HG03097 (cell line): ENCODE measurements around the gene UGT3A1.

Experiments used
- ATAC-seq: cut with Tn5 transposase; IDR thresholded peaks from one replicate; pipeline ENCODE4 v1.9.1; 2021; ENCODE audit not compliant: unreplicated experiment, low FRiP score

Gene UGT3A1

GRCh38 chr5:35920890-35921289, 70.3 kb downstream of the UGT3A1 start:
- ATAC-seq, result no peak

DNA sequence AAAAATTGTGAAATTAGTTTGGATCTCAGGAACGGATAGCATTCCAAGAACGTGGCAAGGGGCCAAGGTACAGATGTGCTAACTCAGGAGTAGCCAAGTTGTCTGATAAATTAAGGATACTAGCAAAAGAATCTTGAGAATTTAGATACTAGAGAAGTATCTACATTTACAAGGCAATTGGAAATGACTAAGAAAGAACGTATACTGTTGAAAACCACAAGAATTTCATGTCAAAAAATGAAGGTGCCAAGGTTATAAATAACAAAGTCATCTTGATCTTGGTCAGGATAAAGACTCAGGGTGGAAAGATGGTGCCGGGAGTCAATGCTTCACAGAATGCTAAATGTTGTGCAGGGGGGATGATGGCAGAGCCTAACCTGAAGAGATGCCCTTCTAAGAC, 72.0 kb downstream of the UGT3A1 start:
- ATAC-seq, result no peak

DNA sequence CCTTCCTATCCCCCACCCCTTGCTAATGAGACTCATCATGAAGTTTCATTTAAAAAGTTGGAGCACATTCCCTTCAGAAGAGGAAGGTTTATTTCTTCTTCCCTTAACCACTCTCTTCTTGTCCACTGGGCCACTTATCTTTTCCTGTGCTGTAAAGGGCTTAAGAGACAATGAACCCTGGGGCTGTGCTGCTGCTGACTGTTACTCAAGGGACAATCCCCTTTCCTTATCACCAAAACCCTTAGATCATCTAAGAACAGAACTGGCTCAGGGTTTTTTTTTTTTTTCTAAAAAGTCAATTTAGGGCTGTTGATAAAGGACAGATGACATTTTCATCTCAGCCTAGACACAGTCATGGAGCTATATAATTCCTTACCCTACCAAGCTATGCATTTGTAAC, 82.4 kb downstream of the UGT3A1 start:
- no peak for ATAC-seq

DNA sequence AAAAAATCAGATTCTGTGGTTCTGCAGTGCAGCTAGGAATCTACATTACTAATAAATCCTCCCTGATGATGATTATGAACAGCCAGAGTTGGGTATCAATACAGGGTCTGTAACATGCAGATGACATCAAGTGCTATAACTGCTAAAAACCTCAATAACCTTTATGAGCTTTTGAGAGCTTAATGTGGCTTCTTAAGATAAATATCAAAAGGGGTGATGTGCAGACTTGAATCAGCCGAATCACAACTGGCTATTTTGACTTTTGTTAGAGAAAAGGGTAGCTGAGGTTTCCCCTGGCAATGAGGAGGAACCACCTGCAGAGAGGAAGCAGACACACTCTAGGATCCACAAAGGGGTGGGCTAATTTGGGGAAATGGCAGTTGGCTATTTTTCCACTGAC, 83.0 kb downstream of the UGT3A1 start:
- ATAC-seq, result no peak

DNA sequence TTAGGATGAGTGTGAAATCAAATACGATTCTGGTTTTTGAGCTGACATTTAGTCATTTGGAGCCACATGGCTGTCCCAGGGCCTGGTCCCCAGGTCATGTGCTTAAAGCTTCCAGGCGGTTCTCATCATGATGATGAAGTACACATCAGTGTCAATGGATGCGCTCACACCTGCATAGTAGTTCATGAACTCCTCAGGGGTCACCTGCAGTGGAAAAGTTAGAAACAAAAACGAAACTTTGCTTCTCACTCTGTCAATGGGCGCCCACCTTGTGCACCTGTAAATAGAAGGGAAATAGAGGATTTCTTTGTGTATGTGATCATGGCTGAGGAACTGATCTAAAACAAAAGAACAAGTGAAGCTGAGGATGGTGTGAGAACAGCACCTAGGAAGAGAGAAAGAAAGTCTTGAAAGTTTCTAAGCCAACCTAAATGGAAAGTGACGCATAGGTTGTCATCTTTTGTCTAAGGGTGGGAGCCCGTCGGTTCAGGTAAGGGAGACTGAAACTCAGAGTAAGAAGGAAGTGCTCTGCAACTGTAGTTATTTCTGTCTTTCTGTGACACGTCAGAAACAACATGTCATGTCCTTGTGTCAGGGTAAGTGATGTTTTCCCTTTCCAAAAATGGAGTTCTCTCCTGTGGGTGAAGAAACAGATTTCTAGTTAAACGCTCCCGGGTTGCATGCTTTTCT, 86.6 kb downstream of the UGT3A1 start:
- peak; percentile 46 for ATAC-seq

GRCh38 chr5:35903631-35904203, 87.5 kb downstream of the UGT3A1 start:
- ATAC-seq, result no peak

- peak; percentile 60 for ATAC-seq
Observed at GRCh38 chr5:35902046-35902672, 89.0 kb downstream of the UGT3A1 start.
